CD14-positive monocyte (primary cell): ENCODE measurements around the gene SIRPB1. TPM values are rescaled to one million over a fixed set of nuclear protein-coding genes. Genes with fewer than 3 reads are reported as not detected.
"Not testable (repeated sequence)": the region's sequence is repeated elsewhere in the genome, so short reads cannot be mapped to it uniquely, and the experiment has no call there.

Source experiments
- DNase-seq, 3 donors: peaks; one replicate each; pipeline ENCODE4 v3.0.0-alpha.2; 2011 to 2022
- H2AFZ ChIP-seq: 2 replicates; pipeline ENCODE4 v1.6.0; 2012; ENCODE audit warnings: mild to moderate bottlenecking, low read depth, low read length, inconsistent platforms; ENCODE audit not compliant: insufficient read depth, poor library complexity, severe bottlenecking
- H3K27ac ChIP-seq, 2 donors: 1 replicate in 1 of 2; 2 replicates in 1 of 2; pipeline ENCODE4 v1.5.1; 2012 to 2013; ENCODE audit warnings: low read length in 2 of 2, control low read depth in 1 of 2, inconsistent platforms in 1 of 2, low read depth in 1 of 2, mild to moderate bottlenecking in 1 of 2
- H3K27me3 ChIP-seq, 2 donors: one replicate each; pipeline versions ENCODE4 v1.6.0 to v1.6.1; 2011 to 2013; ENCODE audit warnings: low read length in 2 of 2; ENCODE audit not compliant: control insufficient read depth in 2 of 2, insufficient read depth in 2 of 2
- H3K36me3 ChIP-seq, 2 donors: replicated peaks in 1 of 2; 1 replicate in 1 of 2; 2 replicates in 1 of 2; pipeline versions ENCODE4 v1.5.1 to v1.6.1; 2012 to 2013; ENCODE audit warnings: low read length in 2 of 2, control low read depth in 1 of 2, inconsistent platforms in 1 of 2, mild to moderate bottlenecking in 1 of 2; ENCODE audit not compliant: insufficient read depth in 2 of 2, control insufficient read depth in 1 of 2
- H3K4me1 ChIP-seq, 2 donors: 1 replicate in 1 of 2; 2 replicates in 1 of 2; pipeline versions ENCODE4 v1.5.1 to v1.6.1; 2012 to 2013; ENCODE audit warnings: low read length in 2 of 2, control low read depth in 1 of 2, inconsistent platforms in 1 of 2, mild to moderate bottlenecking in 1 of 2, moderate library complexity in 1 of 2; ENCODE audit not compliant: insufficient read depth in 2 of 2, control insufficient read depth in 1 of 2
- H3K4me2 ChIP-seq: replicated peaks from 2 replicates; pipeline ENCODE3; 2012; ENCODE audit warnings: low read length, moderate library complexity, mild to moderate bottlenecking; ENCODE audit not compliant: poor library complexity, severe bottlenecking; ENCODE audit errors: extremely low read depth
- H3K4me3 ChIP-seq, 3 experiments: fragments of 200-600 bp in 1 of 3; sonication (generic) in 1 of 3; replicated peaks in 1 of 3; 1 replicate in 2 of 3; 2 replicates in 1 of 3; pipeline ENCODE4 v1.5.1; 2011 to 2013; ENCODE audit warnings: low read length in 3 of 3, mild to moderate bottlenecking in 3 of 3, control low read depth in 2 of 3, low read depth in 2 of 3, inconsistent platforms in 1 of 3, moderate library complexity in 1 of 3
- H3K79me2 ChIP-seq: 2 replicates; pipeline ENCODE4 v1.6.0; 2012; ENCODE audit warnings: mild to moderate bottlenecking, control low read depth, inconsistent platforms, low read length, moderate library complexity; ENCODE audit not compliant: insufficient read depth
- H3K9ac ChIP-seq: 2 replicates; pipeline ENCODE4 v1.6.0; 2017; ENCODE audit warnings: low read length, mild to moderate bottlenecking; ENCODE audit not compliant: insufficient read depth, poor library complexity, severe bottlenecking
- H3K9me3 ChIP-seq, 2 donors: replicated peaks in 1 of 2; 1 replicate in 1 of 2; 2 replicates in 1 of 2; pipeline versions ENCODE4 v1.5.1 to v1.6.1; 2012 to 2013; ENCODE audit warnings: low read length in 2 of 2, control low read depth in 1 of 2; ENCODE audit not compliant: control insufficient read depth in 1 of 2, insufficient read depth in 1 of 2
- H4K20me1 ChIP-seq: 2 replicates; pipeline ENCODE4 v1.6.0; 2012; ENCODE audit warnings: mild to moderate bottlenecking, low read length, control low read depth, moderate library complexity; ENCODE audit not compliant: insufficient read depth
- H3K27ac Mint-ChIP-seq, 7 donors: one replicate each; pipeline ENCODE4 v1.8.0; 2020; ENCODE audit warnings: mild to moderate bottlenecking in 7 of 7, mixed read lengths in 7 of 7, moderate library complexity in 6 of 7, inconsistent platforms in 2 of 7
- H3K27me3 Mint-ChIP-seq, 3 donors: one replicate each; pipeline ENCODE4 v1.8.0; 2021 to 2022; ENCODE audit warnings: low read depth in 3 of 3, mild to moderate bottlenecking in 3 of 3, mixed read lengths in 3 of 3, moderate library complexity in 3 of 3, inconsistent platforms in 1 of 3
- H3K36me3 Mint-ChIP-seq, 2 donors: one replicate each; pipeline ENCODE4 v1.8.0; 2020; ENCODE audit warnings: mixed read lengths in 2 of 2, inconsistent platforms in 1 of 2, mild to moderate bottlenecking in 1 of 2
- H3K4me1 Mint-ChIP-seq: one replicate; pipeline ENCODE4 v1.8.0; 2020; ENCODE audit warnings: mild to moderate bottlenecking, mixed read lengths
- H3K4me3 Mint-ChIP-seq, 2 donors: one replicate each; pipeline ENCODE4 v1.8.0; 2020; ENCODE audit warnings: mild to moderate bottlenecking in 2 of 2, mixed read lengths in 2 of 2, moderate library complexity in 1 of 2
- H3K9me3 Mint-ChIP-seq, 7 donors: one replicate each; pipeline ENCODE4 v1.8.0; 2020 to 2022; ENCODE audit warnings: mixed read lengths in 7 of 7, mild to moderate bottlenecking in 6 of 7, moderate library complexity in 6 of 7, inconsistent platforms in 2 of 7
- WGBS: methylation state at CpG from one replicate; pipeline ENCODE4 v1.1.5; 2013; ENCODE audit warnings: missing lambda C conversion rate; ENCODE audit not compliant: insufficient coverage; 5-methylcytosine and 5-hydroxymethylcytosine counted together
- intact Hi-C, 2 donors: fragments of 100-400 bp; cut with micrococcal nuclease; formaldehyde crosslinking; loops; one replicate each; pipeline versions ENCODE4 v1.15.0 to v1.15.1; 2023
- polyA plus RNA-seq, 3 donors: library from polyadenylated mRNA; depleted of rRNA in 1 of 3; unstranded in 2 of 3; stranded (reverse) in 1 of 3; fragments of 300-500 nt in 2 of 3; fragments of >200 nt in 1 of 3; fragmentation: Illumina TruSeq in 2 of 3; gene quantifications; 1 replicate in 2 of 3; 2 replicates in 1 of 3; pipeline ENCODE4 v1.2.3, GENCODE V29; 2012 to 2021
- TF ChIP-seq, protein P1 (sequence below): fragments of 200-600 bp; IDR thresholded peaks from one replicate; pipeline ENCODE4 v1.8.0; 2022; ENCODE audit warnings: antibody characterized with exemption, mild to moderate bottlenecking

SIRPB1 gene
- polyA plus RNA-seq, 3 donors = 132 to 437 (median 137) TPM

DNA sequence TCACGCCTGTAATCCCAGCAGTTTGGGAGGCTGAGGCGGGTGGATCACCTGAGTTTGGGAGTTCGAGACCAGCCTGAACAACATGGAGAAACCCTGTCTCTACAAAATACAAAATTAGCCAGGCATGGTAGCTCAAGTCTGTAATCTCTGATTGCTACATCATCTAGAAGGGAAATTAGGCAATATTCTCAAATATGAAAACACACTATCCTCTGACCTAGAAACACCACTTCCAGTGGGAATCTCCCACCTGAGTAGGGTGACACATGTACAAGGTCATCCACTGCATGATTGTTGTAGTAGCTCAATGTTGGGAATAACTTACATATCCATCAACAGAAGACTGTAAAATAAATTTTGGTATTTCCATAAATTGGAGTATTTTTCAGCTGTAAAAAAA, 43.2 kb downstream of the SIRPB1 start:
- Histone ChIP-seq H3K27ac (peak overlapping the region; percentile 44 to 51), H3K27me3 (no peaks in the 10 kb centered on the region), H3K4me1 (peaks cover 19 to 24% of the 10 kb centered on the region in 2 donors), H2AFZ (no peak overlapping the region), H3K9me3 (no peaks in the 10 kb centered on the region), H3K36me3 (peaks cover 33% of the 10 kb centered on the region in 2 donors), H3K79me2 (peaks cover 47% of the 10 kb centered on the region), H3K4me2 (no peak overlapping the region), H3K9ac (no peak overlapping the region), H4K20me1 (peaks cover 39% of the 10 kb centered on the region), H3K4me3 (no peak overlapping the region)
- H3K4me1 Mint-ChIP-seq = peaks cover 44% of the 10 kb centered on the region
- no peaks in the 10 kb centered on the region for H3K27me3 Mint-ChIP-seq
- TF ChIP-seq, protein P1, sequence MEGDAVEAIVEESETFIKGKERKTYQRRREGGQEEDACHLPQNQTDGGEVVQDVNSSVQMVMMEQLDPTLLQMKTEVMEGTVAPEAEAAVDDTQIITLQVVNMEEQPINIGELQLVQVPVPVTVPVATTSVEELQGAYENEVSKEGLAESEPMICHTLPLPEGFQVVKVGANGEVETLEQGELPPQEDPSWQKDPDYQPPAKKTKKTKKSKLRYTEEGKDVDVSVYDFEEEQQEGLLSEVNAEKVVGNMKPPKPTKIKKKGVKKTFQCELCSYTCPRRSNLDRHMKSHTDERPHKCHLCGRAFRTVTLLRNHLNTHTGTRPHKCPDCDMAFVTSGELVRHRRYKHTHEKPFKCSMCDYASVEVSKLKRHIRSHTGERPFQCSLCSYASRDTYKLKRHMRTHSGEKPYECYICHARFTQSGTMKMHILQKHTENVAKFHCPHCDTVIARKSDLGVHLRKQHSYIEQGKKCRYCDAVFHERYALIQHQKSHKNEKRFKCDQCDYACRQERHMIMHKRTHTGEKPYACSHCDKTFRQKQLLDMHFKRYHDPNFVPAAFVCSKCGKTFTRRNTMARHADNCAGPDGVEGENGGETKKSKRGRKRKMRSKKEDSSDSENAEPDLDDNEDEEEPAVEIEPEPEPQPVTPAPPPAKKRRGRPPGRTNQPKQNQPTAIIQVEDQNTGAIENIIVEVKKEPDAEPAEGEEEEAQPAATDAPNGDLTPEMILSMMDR = no peak
- H3K9me3 Mint-ChIP-seq = no peaks in the 10 kb centered on the region
- H3K4me3 Mint-ChIP-seq = no peak overlapping the region
- peaks cover 44 to 55% of the 10 kb centered on the region in 2 donors for H3K36me3 Mint-ChIP-seq
- WGBS = 100% methylated on average over 2 of the region's 3 CpGs
- peak in 2 of 3 donors; percentile 62 to 84 for DNase-seq
- intact Hi-C loops = no loop called here
- peak overlapping the region; percentile 78 to 91 (median 85) for H3K27ac Mint-ChIP-seq

DNA sequence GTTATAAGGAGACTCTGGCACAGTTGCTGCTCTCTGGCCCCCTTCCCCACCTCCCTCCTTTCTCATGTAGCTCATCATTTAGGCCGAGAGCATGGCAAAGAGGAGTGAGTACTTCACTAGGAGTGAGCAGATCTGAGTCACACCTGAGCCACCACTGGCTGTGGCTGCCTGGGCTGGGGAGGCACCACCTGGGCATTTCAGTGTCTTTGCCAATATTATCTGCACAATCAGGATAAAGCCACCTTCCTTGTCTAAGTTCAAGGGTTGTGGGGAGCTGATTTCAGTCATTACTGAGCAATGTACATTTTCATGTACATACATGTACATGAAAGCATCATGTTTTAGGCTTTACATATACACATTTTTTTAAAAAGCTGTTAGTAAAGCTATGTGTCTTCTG, 43.8 kb downstream of the SIRPB1 start:
- H3K4me2 ChIP-seq, H3K4me3 Mint-ChIP-seq, H2AFZ ChIP-seq, H3K4me3 ChIP-seq, H3K9me3 ChIP-seq, H3K9me3 Mint-ChIP-seq, H3K27me3 Mint-ChIP-seq, DNase-seq, intact Hi-C loops, H3K9ac ChIP-seq, H3K27me3 ChIP-seq: not testable (repeated sequence)
- Histone ChIP-seq H3K4me1 (peaks cover 25 to 30% of the 10 kb centered on the region in 2 donors), H3K79me2 (peaks cover 54% of the 10 kb centered on the region), H3K27ac (peak overlapping the region in 1 of 2 donors; percentile 51), H3K36me3 (peaks cover 39 to 40% of the 10 kb centered on the region in 2 donors), H4K20me1 (peaks cover 45% of the 10 kb centered on the region)
- no CpG with 5 or more reads among the region's 1 CpG for WGBS
- peak overlapping the region; percentile 78 to 91 (median 85) for H3K27ac Mint-ChIP-seq
- H3K4me1 Mint-ChIP-seq = peaks cover 48% of the 10 kb centered on the region
- H3K36me3 Mint-ChIP-seq = peaks cover 51 to 61% of the 10 kb centered on the region in 2 donors

DNA sequence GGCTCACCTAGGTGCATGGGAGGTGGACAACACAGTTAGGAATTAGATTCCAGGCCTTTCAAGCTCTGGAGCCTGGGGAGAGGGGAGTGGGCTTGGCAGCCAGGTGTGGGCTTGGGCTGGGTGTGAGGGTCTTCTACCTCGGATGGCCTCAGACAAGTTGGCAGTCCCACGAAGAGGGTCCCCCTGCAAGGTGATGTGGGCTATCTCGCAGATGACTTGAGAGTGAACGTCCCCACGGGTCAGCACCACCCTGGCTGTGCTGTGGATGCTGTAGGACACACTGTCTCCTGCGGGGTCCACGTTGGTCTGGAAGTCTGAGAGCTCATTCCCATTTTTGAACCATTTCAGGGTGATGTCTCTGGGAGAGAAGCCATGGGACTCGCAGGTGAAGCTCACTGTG, 48.2 kb downstream of the SIRPB1 start:
- H3K9ac ChIP-seq, H3K4me2 ChIP-seq, H3K4me3 Mint-ChIP-seq, DNase-seq, H3K9me3 Mint-ChIP-seq, H3K27me3 Mint-ChIP-seq, intact Hi-C loops, H3K27me3 ChIP-seq, H3K9me3 ChIP-seq, H2AFZ ChIP-seq, H3K4me3 ChIP-seq: not testable (repeated sequence)
- H3K79me2 ChIP-seq = peaks cover 57% of the 10 kb centered on the region
- peak overlapping the region in 6 of 7 donors; percentile 11 to 99 (median 82) for H3K27ac Mint-ChIP-seq
- peaks cover 51 to 52% of the 10 kb centered on the region in 2 donors for H3K4me1 ChIP-seq
- H3K36me3 ChIP-seq = peaks cover 35% of the 10 kb centered on the region in 2 donors
- peaks cover 35% of the 10 kb centered on the region for H4K20me1 ChIP-seq
- peaks cover 53% of the 10 kb centered on the region for H3K4me1 Mint-ChIP-seq
- 98% methylated on average over 7 of the region's 8 CpGs for WGBS
- H3K27ac ChIP-seq = peak overlapping the region; percentile 48 to 89
- peaks cover 53 to 55% of the 10 kb centered on the region in 2 donors for H3K36me3 Mint-ChIP-seq
